Inferior parietal cortex (tissue), 1 donor: ENCODE measurements around the gene PSME3IP1.
"Not testable (repeated sequence)": the region's sequence is repeated elsewhere in the genome, so short reads cannot be mapped to it uniquely, and the experiment has no call there.

Source experiments
- DNase-seq: peaks from one replicate; pipeline ENCODE4 v3.0.0-alpha.2; 2016; ENCODE audit errors: extremely low spot score

Gene PSME3IP1

GRCh38 chr16:57185945-57186871, at the start of gene PSME3IP1, which contains the start of gene RSPRY1:
Gene PSME3IP1 (minus strand): TSS chr16:57186039. CDS start chr16:57173854, 12,185 bp downstream.
Gene RSPRY1 (plus strand): TSS chr16:57186329. CDS start chr16:57204659, 18,330 bp downstream.
- DNase-seq = peak; percentile 100

GRCh38 chr16:57235128-57236021, 49.5 kb upstream of the PSME3IP1 start:
- DNase-seq = no peak

- no peak for DNase-seq
Observed at GRCh38 chr16:57234707-57235092, 48.9 kb upstream of the PSME3IP1 start.

GRCh38 chr16:57233944-57234706, 48.3 kb upstream of the PSME3IP1 start:
- DNase-seq = no peak

GRCh38 chr16:57231821-57232350, 46.0 kb upstream of the PSME3IP1 start:
- DNase-seq = no peak

GRCh38 chr16:57229079-57229478, 43.2 kb upstream of the PSME3IP1 start:
- DNase-seq = no peak

- no peak for DNase-seq
Observed at GRCh38 chr16:57226701-57227621, 41.1 kb upstream of the PSME3IP1 start.

GRCh38 chr16:57225978-57226377, 40.1 kb upstream of the PSME3IP1 start:
- DNase-seq = no peak

GRCh38 chr16:57224651-57225335, 39.0 kb upstream of the PSME3IP1 start:
- DNase-seq = no peak

- DNase-seq = no peak
Observed at GRCh38 chr16:57223057-57223456, 37.2 kb upstream of the PSME3IP1 start.

- DNase-seq = no peak
Observed at GRCh38 chr16:57216968-57217367, 31.1 kb upstream of the PSME3IP1 start.

GRCh38 chr16:57213462-57213861, 27.6 kb upstream of the PSME3IP1 start:
- no peak for DNase-seq

- no peak for DNase-seq
Observed at GRCh38 chr16:57209780-57210179, 23.9 kb upstream of the PSME3IP1 start.

GRCh38 chr16:57208926-57209325, 23.1 kb upstream of the PSME3IP1 start:
- no peak for DNase-seq

- DNase-seq = no peak
Observed at GRCh38 chr16:57204675-57205074, 18.8 kb upstream of the PSME3IP1 start.

- DNase-seq = no peak
Observed at GRCh38 chr16:57203451-57203850, 17.6 kb upstream of the PSME3IP1 start.

GRCh38 chr16:57202095-57202886, 16.5 kb upstream of the PSME3IP1 start:
- DNase-seq = no peak

GRCh38 chr16:57200926-57201325, 15.1 kb upstream of the PSME3IP1 start:
- not testable (repeated sequence) for DNase-seq

- DNase-seq = not testable (repeated sequence)
Observed at GRCh38 chr16:57200321-57200720, 14.5 kb upstream of the PSME3IP1 start.
